TTC549 (cell line): Measurements from ENCODE around the gene EIF3I.

ENCODE experiments used
- FAIRE-seq: peaks from 2 replicates; lab custom pipeline; 2012; peaks lifted over from hg19 to GRCh38; lab: Jason Lieb, UNC

Gene EIF3I

GRCh38 chr1:32266921-32267591 is 44.8 kb downstream of the EIF3I start:
- FAIRE-seq: no peak

GRCh38 chr1:32269744-32270143 is 47.5 kb downstream of the EIF3I start:
- no peak for FAIRE-seq

GRCh38 chr1:32272557-32273390 is 50.6 kb downstream of the EIF3I start:
- FAIRE-seq: no peak

DNA sequence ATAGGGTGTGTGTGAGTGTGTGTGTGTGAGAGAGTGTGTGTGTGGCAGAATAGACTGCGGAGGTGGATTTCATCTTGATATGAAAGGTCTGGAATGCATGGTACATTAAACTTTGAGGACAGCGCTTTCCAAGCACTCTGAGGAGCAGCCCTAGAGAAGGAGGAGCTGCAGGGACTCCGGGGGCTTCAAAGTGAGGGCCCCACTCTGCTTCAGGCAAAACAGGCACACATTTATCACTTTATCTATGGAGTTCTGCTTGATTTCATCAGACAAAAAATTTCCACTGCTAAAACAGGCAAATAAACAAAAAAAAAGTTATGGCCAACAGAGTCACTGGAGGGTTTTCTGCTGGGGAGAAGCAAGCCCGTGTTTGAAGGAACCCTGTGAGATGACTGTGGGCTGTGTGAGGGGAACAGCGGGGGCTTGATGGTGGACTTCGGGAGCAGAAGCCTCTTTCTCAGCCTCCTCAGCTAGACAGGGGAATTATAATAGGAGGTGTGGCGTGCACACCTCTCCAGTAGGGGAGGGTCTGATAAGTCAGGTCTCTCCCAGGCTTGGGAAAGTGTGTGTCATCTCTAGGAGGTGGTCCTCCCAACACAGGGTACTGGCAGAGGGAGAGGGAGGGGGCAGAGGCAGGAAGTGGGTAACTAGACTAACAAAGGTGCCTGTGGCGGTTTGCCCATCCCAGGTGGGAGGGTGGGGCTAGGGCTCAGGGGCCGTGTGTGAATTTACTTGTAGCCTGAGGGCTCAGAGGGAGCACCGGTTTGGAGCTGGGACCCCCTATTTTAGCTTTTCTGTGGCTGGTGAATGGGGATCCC is 51.4 kb downstream of the EIF3I start:
- FAIRE-seq: no peak

GRCh38 chr1:32274646-32275340 is 52.6 kb downstream of the EIF3I start:
- no peak for FAIRE-seq

GRCh38 chr1:32275424-32275823 is 53.2 kb downstream of the EIF3I start:
- no peak for FAIRE-seq

DNA sequence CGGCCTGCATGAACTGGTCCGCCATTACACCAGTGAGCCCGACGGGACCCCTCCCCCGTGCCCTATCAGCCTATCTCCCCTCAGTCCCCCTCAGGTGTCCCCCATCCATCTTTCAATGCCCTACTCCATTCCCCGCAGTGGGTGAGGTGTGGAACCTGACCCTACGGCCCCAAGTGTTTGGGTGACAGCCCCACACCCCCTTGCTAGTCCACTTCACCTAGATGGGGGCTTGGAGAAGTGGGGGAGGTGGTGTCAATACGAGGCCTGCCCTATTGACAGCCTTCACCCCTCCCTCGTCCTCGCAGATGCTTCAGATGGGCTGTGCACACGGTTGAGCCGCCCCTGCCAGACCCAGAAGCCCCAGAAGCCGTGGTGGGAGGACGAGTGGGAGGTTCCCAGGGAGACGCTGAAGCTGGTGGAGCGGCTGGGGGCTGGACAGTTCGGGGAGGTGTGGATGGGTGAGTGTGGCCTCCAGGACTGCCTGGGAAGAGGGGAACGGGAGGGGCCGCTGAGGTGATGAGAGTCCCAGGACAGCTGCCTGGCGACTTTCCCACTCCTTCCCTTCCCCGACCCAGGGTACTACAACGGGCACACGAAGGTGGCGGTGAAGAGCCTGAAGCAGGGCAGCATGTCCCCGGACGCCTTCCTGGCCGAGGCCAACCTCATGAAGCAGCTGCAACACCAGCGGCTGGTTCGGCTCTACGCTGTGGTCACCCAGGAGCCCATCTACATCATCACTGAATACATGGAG is 54.0 kb downstream of the EIF3I start:
- no peak for FAIRE-seq
